T-helper 9 cell (primary cell): ENCODE data around the gene ANO4.

Source experiments
- DNase-seq: peaks from one replicate; pipeline ENCODE4 v3.0.0-alpha.2; 2020

Gene ANO4

GRCh38 chr12:100808777-100809176 is 14.2 kb downstream of the ANO4 start:
- DNase-seq, result no peak

GRCh38 chr12:100820314-100820713 is 25.7 kb downstream of the ANO4 start:
- no peak for DNase-seq

- no peak for DNase-seq
These were observed 29.4 kb downstream of the ANO4 start for GRCh38 chr12:100823963-100824362.

GRCh38 chr12:100824476-100824875 is 29.9 kb downstream of the ANO4 start:
- no peak for DNase-seq

- peak; percentile 1 for DNase-seq
These were observed 31.7 kb downstream of the ANO4 start for GRCh38 chr12:100826323-100826722.

GRCh38 chr12:100827901-100828520 is 33.4 kb downstream of the ANO4 start:
- DNase-seq, result no peak

- DNase-seq, result no peak
These were observed 35.6 kb downstream of the ANO4 start for GRCh38 chr12:100830003-100830795.

- DNase-seq, result no peak
These were observed 38.7 kb downstream of the ANO4 start for GRCh38 chr12:100833282-100833681.

- DNase-seq, result no peak
These were observed 46.2 kb downstream of the ANO4 start for GRCh38 chr12:100840748-100841147.

- no peak for DNase-seq
These were observed 47.6 kb downstream of the ANO4 start for GRCh38 chr12:100842156-100842555.

GRCh38 chr12:100843061-100843460 is 48.5 kb downstream of the ANO4 start:
- no peak for DNase-seq

- no peak for DNase-seq
These were observed 50.5 kb downstream of the ANO4 start for GRCh38 chr12:100845095-100845494.

GRCh38 chr12:100851637-100852036 is 57.1 kb downstream of the ANO4 start:
- no peak for DNase-seq

- no peak for DNase-seq
These were observed 62.8 kb downstream of the ANO4 start for GRCh38 chr12:100857418-100857817.

GRCh38 chr12:100857971-100858370 is 63.4 kb downstream of the ANO4 start:
- no peak for DNase-seq

- no peak for DNase-seq
These were observed 64.1 kb downstream of the ANO4 start for GRCh38 chr12:100858656-100859055.

- no peak for DNase-seq
These were observed 64.6 kb downstream of the ANO4 start for GRCh38 chr12:100859063-100859627.

- DNase-seq, result no peak
These were observed 66.0 kb downstream of the ANO4 start for GRCh38 chr12:100860611-100861010.

GRCh38 chr12:100862676-100863075 is 68.1 kb downstream of the ANO4 start:
- DNase-seq, result no peak

- DNase-seq, result no peak
These were observed 69.8 kb downstream of the ANO4 start for GRCh38 chr12:100864366-100864765.

GRCh38 chr12:100867639-100868393 is 73.2 kb downstream of the ANO4 start:
- no peak for DNase-seq

GRCh38 chr12:100868487-100868886 is 73.9 kb downstream of the ANO4 start:
- DNase-seq, result no peak

GRCh38 chr12:100871195-100871734 is 76.7 kb downstream of the ANO4 start:
- DNase-seq, result no peak
